GM18870 (cell line): Measurements from ENCODE around the gene SVIP.

Experiments used
- ATAC-seq: cut with Tn5 transposase; IDR thresholded peaks from one replicate; pipeline ENCODE4 v1.9.1; 2021; ENCODE audit warnings: moderate library complexity; ENCODE audit not compliant: unreplicated experiment

The SVIP gene, protein sequence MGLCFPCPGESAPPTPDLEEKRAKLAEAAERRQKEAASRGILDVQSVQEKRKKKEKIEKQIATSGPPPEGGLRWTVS

GRCh38 chr11:22829231-22830081 lies at the start of gene SVIP:
SVIP (minus strand) TSS chr11:22829801; CDS start chr11:22829748, 53 bp downstream.
- ATAC-seq: peak; percentile 94

DNA sequence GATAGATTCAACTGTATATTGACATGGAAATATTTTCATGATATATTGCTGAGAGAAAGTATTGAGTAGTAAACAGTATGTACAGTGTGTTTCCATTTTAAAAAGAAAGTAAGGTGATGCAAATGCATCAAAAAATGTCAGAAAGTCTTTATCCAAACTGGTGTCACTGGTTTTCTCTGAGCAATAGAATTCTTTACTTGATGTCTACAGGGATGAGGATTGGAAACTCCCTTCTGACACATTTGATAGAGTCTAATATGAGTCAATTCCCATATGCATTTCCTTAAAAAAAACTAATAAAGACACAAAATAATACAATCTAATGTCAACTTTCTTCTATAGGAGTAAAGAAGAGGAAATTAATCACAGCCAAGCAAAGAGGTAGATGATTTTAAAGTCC lies 49.0 kb upstream of the SVIP start:
- ATAC-seq: no peak

DNA sequence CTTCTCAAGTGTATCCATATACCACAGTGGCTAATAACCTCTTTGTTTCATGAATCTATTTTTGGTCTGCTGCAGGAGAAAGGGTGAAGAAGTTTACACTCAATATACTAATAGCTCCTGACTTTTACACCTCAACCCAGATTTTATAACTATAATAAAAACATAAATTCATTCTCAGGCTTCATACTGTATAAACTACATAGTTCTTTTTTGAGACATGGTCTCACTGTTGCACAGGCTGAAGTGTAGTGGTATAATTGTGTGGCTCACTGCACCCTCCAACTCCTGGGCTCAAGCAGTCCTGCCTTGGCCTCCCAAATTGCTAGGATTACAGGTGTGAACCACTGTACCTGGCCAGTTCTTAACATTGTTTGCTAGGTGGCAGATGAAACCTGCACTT lies 48.4 kb upstream of the SVIP start:
- ATAC-seq: no peak

DNA sequence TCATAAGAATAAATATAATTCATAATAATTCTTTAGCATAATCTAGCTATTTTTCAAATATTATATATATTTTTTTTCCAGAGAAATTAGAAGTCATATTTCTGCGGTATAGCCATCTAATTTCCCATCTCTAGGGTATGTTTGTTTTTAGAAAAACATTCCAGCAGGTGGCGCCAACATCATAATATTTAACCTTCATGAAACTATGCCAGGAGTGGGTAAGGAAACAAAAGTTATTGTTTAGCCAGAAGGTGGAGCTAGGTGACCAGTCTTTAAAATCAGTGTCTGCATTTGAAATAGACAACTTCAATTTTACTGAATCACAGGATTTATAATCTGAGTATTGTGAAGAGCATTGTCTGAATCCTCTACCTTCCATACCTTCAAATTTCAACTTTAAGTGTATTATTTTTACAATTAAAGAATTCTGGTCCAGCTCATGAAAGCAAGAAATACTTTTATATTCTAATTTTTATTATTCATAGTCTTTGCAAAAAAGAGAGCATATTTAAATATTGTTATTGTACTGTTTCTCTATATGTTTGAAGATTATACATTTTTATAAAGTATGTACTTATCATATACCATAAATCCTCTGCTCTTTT lies 46.4 kb upstream of the SVIP start:
- peak; percentile 99 for ATAC-seq

- peak; percentile 79 for ATAC-seq
Observed at GRCh38 chr11:22869325-22869724, 39.7 kb upstream of the SVIP start.

DNA sequence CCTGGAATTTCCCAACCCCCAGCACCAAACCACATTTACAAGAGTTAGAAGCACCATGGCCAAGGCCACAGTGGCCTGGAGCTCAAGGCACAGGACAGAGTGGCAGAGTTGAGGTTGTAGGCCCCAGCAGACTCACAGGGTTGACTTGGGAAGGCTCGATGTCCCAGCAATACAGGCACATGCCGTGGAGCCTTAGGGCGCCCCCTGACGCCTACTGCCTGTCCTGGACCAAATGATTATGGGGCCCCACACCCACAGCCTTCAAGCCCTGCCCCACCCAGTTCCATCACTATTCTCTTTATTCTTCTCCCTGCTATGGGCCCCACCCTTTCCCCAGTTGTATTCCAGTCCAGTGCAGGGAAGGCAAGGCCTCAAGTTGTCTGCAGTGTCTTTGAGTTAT lies 30.6 kb upstream of the SVIP start, which contains the start of gene CCDC179:
Gene CCDC179 (minus strand): TSS at position 234 of the 400 bp plus-strand sequence. CDS start 53 bp downstream, at position 181.
- ATAC-seq: no peak

GRCh38 chr11:22859756-22860155 lies 30.2 kb upstream of the SVIP start:
- no peak for ATAC-seq

- ATAC-seq: no peak
Observed at GRCh38 chr11:22851477-22851876, 21.9 kb upstream of the SVIP start.

- no peak for ATAC-seq
Observed at GRCh38 chr11:22846726-22847125, 17.1 kb upstream of the SVIP start.

- no peak for ATAC-seq
Observed at GRCh38 chr11:22832315-22833015, 2.9 kb upstream of the SVIP start.

DNA sequence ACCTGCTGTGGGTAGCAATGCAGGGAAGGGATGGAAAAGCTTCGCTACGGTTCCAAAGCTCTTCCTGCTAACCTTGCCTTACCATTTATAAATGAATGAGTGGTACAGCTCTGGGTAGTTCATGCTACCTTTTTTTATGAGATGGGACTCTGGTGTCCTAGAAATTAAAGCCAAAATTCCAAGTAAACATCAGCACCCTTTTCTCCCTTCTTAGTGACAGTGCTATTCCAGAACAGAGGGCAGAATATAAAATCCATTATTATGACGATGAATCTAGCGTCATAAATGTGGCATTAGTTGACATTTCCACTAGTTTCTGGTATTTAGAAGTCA lies 447 bp upstream of the SVIP start:
- ATAC-seq: no peak

DNA sequence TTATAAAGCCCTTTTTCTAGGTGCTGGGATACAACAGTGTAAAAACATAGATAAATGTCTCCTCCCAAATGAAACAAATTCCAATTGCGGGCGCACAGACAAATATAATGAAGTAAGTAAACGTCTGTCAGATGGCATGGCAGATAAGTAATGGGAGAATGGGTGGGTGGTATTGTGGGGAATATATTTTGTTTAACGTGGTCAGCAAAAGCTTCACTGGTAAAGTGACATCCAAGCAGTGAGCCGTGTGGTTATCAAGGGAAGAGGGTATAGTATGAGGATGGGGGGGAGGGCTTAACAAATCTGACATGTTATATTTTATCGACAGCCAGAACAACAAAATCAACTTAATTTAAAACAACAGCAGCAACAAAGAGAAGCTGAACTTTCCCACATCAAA lies 1.2 kb downstream of the SVIP start:
- ATAC-seq: no peak

GRCh38 chr11:22822203-22822602 lies 7.4 kb downstream of the SVIP start:
- no peak for ATAC-seq

GRCh38 chr11:22809893-22810292 lies 19.7 kb downstream of the SVIP start:
- no peak for ATAC-seq

GRCh38 chr11:22808571-22809197 lies 20.9 kb downstream of the SVIP start:
- peak; percentile 20 for ATAC-seq

GRCh38 chr11:22807855-22808570 lies 21.6 kb downstream of the SVIP start:
- ATAC-seq: peak; percentile 99

DNA sequence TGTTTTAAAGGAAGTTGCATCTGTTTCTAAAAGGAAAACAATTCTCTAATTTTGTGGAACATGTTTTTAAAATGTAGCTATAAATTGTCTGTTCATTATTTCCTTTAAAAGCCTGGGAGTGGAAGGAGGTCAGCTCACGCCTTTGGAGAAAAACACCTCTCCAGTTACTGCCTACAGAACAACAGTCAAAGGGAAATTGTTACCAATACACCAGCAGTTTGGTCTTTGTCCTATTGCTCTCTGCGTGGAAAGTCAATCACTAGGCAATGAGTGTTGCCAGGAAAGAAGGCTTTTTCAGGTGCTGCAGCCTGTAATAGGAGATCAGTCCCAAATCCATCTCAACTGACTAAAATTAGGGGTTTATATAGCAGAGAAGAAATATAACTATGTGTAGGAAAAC lies 22.2 kb downstream of the SVIP start:
- no peak for ATAC-seq

- no peak for ATAC-seq
Observed at GRCh38 chr11:22802861-22803260, 26.7 kb downstream of the SVIP start.

GRCh38 chr11:22800482-22800881 lies 29.1 kb downstream of the SVIP start:
- no peak for ATAC-seq

DNA sequence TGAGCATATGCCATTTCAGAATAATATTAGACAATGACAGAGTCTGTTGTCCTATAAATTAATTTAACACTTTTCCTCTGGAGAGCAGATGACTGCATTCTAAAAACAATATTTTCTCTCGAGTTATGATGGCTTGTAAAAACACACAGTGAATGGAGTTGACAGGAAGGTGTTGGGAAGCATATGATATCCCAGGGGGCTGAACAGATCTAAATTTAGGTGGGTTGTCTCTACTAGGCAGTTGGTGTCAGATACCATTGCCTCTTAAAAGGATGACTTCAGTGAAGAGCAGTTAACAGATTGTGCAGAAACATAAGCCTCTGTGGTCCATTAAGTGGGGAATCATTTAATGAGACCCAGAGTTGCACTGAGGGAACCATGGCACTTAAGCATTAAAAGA lies 30.7 kb downstream of the SVIP start:
- ATAC-seq: no peak

- ATAC-seq: no peak
Observed at GRCh38 chr11:22797047-22797446, 32.6 kb downstream of the SVIP start.
